GM21526 (cell line): ENCODE measurements around the gene MICOS13.

Experiments
- ATAC-seq: cut with Tn5 transposase; IDR thresholded peaks from one replicate; pipeline ENCODE4 v1.9.1; 2021; ENCODE audit warnings: moderate library complexity; ENCODE audit not compliant: unreplicated experiment, low FRiP score

Gene MICOS13

GRCh38 chr19:5635427-5635826 lies 44.9 kb downstream of the MICOS13 start:
- no peak for ATAC-seq

GRCh38 chr19:5632657-5633056 lies 47.7 kb downstream of the MICOS13 start:
- ATAC-seq = no peak

- no peak for ATAC-seq
Measured at GRCh38 chr19:5632241-5632612, 48.1 kb downstream of the MICOS13 start.

- ATAC-seq = no peak
Measured at GRCh38 chr19:5631567-5632240, 48.6 kb downstream of the MICOS13 start.

- no peak for ATAC-seq
Measured at GRCh38 chr19:5628919-5629481, 51.3 kb downstream of the MICOS13 start.

GRCh38 chr19:5628461-5628860 lies 51.9 kb downstream of the MICOS13 start:
- no peak for ATAC-seq
